GM21529 (cell line): ENCODE data around the gene MEF2C.

Experiments
- ATAC-seq: cut with Tn5 transposase; IDR thresholded peaks from one replicate; pipeline ENCODE4 v1.9.1; 2021; ENCODE audit not compliant: unreplicated experiment

Gene MEF2C

DNA sequence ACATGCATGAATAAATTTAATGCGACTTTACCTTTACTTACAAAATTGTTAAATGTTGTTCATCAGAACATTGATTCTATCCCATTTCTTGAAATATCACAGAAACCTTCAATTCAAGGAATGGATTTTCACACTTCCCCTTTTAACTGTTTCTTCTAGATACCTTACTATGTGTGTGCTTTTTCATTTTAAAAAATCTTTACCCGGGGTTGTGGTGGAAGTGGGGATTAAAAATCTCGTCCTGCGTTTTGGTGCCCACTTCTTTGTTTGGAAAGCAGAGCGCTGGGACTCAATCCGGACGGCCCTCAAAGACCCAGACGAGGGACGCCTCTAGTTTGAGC is 5.8 kb upstream of the MEF2C start:
- no peak for ATAC-seq

- no peak for ATAC-seq
These were observed 5.3 kb upstream of the MEF2C start for GRCh38 chr5:88888291-88888690.

GRCh38 chr5:88887342-88887741 is 4.4 kb upstream of the MEF2C start:
- no peak for ATAC-seq

DNA sequence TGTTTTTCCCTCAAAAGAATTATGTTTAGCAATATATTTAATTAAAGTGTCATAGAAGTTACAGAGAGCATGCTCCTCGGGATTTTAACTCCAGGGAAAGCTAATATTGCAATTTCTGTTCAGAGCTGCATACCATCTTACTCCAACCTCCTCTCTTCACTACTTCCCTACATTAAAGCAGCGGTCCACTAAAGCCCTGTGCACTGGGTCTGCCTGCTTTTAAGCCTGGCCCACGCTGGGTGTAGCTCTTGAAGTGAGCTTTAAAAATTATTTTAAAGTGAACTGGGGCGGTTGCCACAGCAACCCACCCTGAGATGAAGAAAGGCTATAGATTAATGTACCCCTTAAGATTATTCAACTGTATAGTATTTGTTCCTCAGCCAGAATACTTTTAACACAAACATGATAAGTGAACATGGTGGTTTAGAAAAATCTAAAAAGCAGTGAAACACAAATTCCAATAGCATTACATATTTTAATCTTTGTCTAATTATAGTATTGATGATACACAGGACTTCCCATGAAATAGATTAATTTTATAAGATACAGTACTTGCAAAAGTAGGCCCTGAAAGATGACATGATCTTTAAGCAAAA is 3.9 kb upstream of the MEF2C start:
- peak; percentile 23 for ATAC-seq

GRCh38 chr5:88886252-88886651 is 3.3 kb upstream of the MEF2C start:
- ATAC-seq: no peak

DNA sequence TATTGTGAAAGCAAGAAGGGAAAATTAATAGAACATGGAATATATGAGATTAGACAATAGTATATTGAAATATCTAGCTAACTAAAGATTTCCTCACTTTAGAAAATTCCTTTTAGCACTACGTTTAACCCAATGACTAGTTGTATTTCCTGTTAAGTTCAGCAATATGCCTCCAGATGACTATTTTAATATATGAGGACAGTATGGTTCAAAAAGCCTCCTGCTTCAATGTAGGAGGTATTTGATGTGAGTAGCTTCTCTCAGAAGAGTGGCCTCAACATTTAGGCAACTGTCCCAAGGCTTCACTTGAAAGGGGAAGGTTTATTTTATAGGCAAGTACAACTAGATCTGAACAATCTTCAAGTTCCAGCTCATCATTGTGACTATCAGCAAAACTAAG is 2.0 kb upstream of the MEF2C start:
- ATAC-seq: no peak

DNA sequence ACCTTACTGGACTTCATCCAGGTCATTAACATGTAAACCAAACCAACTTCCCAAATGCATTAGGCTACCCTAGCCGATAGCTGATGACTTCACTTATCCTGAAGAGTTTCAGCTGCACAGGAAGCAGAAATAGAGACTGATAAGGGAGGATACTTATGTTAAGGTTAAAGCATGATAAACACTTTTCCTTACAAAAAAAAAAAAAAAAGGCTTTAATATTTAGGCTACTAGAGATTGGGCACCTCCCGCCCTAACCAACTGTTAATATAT is 1.6 kb upstream of the MEF2C start:
- no peak for ATAC-seq

DNA sequence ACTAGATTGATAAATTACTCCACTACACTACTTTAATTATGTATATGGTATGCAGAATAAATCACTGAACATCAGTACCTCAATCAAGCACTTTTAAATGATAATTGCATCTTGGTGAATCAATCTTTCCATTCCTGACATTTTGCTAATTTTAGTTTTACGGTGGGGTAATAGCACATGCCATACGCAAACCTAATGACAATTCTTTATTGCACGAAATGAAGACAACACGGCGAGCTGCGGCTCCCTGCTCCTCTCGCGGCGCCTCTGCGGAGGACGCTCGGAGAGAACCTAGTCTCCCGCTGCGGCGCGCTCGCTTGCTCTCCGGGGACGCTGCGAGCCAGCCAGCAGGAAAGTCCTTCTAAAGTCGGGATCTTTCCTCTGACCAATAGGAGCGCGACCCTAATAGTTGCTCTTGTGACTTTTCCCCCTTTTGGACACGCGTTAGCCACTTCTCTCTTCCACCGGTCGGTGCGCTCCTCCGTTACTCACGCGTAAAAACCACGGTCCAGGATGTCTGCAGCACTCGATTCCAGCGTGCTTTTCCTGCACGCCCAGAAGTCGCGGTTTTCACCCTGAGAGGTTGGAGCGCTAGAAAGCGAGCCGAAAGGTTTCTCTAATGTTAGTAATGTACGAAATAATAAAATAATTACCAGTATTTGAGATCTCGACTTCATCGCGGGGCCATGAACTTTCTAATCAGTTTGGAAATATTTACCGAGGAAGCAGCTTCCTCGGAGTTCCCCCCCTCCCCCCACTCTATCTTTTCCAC is 1.0 kb upstream of the MEF2C start:
- peak; percentile 19 for ATAC-seq

GRCh38 chr5:88882276-88883038 is 527 bp downstream of the MEF2C start:
- no peak for ATAC-seq

DNA sequence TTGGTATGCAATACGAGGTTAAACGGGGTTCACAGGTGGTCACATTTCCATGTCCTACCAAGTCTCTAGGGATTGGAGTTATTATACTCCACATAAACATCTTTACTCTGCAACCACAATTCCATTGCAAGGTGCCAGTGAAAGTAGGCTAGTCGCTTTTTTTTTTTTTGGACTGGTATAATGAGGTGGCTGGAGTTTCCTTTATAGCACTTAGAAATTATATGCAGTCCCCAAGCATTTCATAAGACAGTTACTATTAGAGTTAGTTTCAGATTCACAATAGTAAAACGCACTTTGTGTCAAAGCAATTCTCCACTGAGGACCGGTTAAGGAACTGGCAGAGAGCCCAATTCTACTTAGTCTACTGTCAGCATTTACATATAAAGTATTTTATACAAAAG is 1.4 kb downstream of the MEF2C start:
- ATAC-seq: no peak

GRCh38 chr5:88880201-88880600 is 2.8 kb downstream of the MEF2C start:
- no peak for ATAC-seq

- ATAC-seq: no peak
These were observed 3.3 kb downstream of the MEF2C start for GRCh38 chr5:88879724-88880123.

DNA sequence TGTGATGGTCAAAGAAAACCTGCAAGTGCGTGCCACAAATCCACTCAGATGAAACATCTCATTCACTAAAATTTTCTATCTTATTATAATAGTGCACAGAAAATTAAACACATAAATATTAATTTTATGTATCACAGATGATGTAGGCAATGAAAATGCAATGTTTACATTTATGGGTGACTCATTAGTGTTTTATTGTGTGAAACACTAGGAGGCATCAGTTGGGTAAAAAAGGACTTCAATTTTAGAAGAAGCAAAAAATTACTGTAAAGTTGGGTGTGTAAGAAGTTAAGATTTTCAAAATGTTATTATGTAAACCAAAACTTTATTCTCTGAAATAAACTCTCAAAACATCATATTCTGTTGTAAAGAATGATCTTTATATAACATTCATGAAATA is 4.0 kb downstream of the MEF2C start:
- no peak for ATAC-seq

GRCh38 chr5:88877826-88878225 is 5.2 kb downstream of the MEF2C start:
- no peak for ATAC-seq

DNA sequence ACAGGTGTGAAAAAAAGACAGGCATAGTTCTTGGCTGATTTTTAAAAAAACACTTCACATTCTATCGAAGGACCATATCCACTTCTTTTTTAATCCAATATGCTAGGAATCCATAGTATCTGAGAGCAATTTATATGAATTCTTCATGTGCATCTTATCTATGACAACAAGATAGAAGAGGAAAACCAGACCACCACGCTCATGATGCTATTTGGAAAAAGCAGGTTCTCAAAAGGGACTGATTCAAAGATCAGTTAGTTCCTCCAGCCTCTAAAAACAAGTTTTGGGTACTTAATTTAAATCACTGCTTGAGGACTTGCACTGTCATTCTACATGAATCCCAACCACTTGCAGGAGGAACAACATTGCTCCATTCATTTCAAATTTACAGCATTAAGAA is 6.3 kb downstream of the MEF2C start:
- ATAC-seq: no peak

- ATAC-seq: peak; percentile 47
These were observed 7.4 kb downstream of the MEF2C start for GRCh38 chr5:88875341-88876234.

- ATAC-seq: no peak
These were observed 9.5 kb downstream of the MEF2C start for GRCh38 chr5:88873447-88873846.

- no peak for ATAC-seq
These were observed 10.0 kb downstream of the MEF2C start for GRCh38 chr5:88872971-88873370.

GRCh38 chr5:88870285-88870684 is 12.7 kb downstream of the MEF2C start:
- no peak for ATAC-seq

DNA sequence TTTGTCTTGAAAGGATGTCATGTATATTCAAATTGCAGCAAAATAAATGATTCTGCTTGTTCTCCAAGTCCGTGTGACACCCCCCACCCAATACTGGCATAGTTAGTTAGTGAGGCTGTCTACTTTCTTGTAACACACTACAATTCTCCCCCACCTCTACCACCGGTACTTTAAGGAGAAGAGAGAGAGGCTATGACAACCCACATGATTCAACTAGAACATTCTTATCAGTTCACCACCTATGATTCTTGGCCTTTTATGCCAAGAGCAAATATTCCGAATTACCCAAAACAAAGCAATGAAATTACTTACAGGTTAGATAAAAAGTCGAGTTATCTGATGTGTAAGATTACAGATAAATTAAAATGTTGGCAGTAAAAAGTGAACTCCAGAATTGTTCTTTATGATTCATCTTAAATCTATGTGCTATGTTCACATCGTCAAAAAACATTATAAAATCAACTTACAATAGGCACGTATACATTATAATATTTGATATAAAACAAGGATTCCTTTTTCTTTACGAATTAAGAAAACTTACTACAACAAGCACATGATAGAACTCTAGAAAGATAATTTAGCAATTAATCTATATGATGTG is 14.4 kb downstream of the MEF2C start:
- ATAC-seq: no peak

- ATAC-seq: no peak
These were observed 15.3 kb downstream of the MEF2C start for GRCh38 chr5:88867638-88868037.
